Measurements from ENCODE around the gene RNU2-1.
"Not testable (repeated sequence)": the region's sequence is repeated elsewhere in the genome, so short reads cannot be mapped to it uniquely, and the experiment has no call there.

Gene RNU2-1

DNA sequence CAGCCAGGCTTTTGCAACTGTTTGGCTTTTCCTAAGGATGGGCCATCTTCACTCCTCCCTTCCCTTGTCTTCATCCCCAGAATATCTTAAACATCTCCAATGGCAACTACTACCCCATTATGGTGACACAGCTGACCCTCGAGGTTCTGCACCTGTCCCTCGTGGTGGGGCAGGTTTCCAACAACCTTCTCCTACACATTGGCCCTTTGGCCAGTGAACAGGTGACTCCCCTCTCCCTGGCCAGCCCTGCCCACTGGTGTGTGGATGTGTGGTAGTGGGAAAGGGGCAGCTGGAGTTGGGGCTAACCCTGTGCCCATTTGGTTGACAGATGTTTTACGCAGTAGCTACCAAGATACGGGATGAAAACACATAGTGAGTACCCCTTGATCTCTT, 17.4 kb downstream of the RNU2-1 start:
- no peak for DNase-seq (ENCODE audit: low read depth)

DNA sequence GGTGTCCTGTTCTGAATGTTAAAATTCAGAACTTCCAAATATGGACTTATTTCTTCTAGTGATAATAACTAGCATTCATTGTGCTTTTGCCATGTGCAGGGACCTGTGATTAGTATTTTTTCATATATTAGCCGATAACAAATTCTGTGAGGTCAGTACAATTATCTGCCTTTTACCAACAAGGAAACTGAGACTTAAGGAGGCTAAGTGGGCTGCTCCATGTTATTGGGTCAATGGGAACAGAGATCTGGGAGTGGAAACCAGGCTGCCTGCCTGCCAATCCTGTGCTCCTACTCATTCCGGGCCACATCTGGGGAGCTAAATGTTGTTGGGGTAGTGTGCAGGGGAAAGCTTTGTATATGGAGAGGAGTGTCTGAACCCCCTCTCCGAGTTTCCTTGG, 18.4 kb downstream of the RNU2-1 start:
- no peak for DNase-seq (ENCODE audit: low read depth)

DNA sequence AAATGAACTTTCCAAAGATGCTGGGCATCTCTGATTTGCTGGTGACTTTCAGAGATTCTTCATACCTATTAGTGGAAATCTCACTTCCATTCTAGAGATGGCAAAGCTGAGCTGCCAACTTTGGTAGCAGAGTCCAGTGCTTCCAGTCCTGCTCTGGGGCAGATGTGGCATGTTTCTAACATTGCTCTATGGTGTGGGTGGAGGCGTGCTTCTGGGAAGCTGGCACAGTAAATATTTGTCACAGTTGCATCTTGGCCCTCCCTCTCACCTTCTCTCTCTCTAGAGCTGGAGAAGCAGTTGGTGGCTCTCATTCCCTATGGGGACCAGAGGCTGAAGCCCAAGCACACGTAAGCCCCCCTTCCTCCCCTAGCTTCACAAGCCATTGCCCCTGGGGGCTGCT, 20.2 kb downstream of the RNU2-1 start:
- DNase-seq (ENCODE audit: low read depth), result no peak

DNA sequence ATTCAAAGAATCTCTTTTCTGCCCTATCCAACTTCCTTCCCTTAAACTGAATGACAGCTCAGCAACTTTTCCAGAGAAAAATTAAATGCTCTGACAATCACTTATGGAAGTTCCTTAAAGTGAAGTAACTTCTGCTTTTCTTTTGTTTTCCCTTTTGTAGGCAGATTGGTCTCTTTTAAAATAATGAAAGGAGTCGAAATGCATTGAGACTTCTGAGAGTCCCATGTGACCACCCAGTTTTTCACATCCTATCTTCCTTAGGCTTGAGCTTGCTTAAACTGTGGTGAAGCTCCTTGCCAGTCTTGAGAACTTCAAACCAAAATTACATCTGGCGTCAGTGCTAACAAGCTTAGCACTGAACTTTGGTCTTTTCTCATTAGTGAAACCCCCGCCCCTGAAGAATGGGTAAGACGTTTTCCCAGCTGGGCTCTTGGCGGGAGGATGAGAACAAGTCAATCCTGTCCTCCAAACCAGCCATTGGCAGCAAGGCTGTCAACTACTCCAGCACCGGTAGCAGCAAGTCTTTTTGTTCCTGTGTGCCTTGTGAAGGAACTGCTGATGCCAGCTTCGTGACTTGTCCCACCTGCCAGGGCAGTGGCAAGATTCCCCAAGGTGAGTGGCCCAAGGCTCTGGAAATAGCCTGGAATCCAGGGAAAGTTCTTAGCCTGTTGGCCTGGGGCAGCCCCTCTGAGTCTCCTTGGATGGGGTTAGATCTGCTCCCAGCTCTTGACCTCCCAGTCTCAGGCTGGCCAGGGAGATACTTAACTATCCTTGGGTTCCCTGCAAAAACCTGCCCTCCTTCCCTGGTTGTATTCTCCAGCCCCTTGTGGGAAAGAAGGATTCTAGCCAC, 20.9 kb downstream of the RNU2-1 start:
- DNase-seq (ENCODE audit: low read depth), result no peak

DNA sequence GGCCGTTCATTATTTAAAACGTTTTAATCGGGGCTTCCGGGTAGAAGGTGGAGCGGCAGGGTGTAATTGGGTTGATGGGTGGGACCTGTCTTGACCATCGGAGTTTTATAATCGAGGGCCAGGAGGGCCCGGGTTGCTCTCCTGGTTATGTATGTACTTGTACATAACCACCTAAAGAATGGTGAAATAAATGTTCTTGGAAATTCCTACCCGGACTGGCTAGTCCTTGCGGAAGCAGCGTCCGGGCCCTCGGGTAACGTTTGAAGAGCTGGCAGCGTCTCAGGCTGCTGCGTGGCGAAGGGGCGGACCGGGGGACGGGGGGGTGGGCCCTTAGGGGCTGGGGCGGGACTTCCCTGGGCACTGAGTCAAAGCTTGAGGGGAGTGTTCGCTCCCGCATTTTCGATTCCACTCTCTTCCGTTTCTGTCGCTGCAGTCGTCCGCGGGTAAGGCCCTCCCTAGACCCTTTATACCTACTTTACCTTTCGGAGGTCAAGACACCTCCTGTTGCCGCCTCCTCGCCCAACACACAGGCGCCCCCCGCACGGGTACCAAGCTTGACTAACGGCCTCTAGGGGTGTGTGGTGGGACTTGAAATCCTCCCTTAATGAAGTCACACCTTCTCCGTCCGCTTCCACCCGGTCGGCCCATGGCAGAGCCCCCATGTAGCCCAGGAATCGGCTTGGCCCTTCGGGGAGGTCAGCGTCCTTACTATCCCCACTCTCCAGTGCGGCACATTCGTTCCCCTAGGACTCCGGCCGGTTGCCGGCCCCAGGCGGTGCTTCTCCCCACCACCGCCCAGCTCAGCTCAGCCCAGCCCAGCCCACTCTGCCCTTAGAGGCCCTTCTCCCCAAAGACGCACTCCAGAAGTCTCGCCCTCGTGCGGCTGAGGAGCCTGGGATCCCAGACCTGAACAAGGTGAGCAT, 22.0 kb downstream of the RNU2-1 start, which contains the start of gene TMEM106A:
TSS of gene TMEM106A (plus strand) at position 396 of the 923 bp plus-strand sequence. CDS start 1,167 bp downstream, outside the sequence.
- DNase-seq (ENCODE audit: low read depth), result peak; percentile 74

DNA sequence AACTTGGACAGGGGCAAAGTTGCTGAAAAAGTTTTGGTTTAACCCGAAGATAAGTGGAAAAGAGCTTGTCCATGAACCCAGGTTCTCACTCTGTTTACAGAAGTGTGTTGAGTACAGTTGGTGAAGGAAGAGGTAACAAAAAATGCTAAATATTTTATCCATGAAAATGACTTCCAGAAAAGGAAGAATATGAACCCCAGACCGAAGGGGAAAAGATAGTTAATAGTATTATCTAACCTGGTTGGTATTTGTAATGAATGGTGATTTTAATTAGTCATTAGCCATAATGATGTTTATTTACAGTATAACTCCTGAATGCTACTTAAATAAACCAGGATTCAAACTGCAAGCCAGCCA, 22.7 kb downstream of the RNU2-1 start:
- DNase-seq (ENCODE audit: low read depth), result no peak

DNA sequence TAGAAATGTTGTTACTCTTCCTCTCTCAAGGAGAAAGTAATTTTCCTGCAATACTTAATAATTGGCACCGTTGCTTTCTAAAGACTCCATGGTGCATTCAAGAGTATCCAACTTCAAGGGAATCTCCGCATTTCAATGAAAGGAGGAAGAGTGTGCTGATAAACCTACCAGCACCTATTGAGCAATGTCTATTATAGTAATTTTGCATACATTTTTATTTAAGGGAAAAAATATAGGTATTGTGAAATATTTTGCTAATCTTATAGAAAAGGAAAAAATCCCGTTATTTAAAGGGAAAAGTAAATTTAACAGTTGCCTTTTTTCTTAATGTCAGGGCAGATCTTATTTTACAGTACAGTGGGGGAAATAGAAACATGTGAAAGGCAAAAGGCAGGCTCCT, 23.2 kb downstream of the RNU2-1 start:
- DNase-seq (ENCODE audit: low read depth), result no peak

DNA sequence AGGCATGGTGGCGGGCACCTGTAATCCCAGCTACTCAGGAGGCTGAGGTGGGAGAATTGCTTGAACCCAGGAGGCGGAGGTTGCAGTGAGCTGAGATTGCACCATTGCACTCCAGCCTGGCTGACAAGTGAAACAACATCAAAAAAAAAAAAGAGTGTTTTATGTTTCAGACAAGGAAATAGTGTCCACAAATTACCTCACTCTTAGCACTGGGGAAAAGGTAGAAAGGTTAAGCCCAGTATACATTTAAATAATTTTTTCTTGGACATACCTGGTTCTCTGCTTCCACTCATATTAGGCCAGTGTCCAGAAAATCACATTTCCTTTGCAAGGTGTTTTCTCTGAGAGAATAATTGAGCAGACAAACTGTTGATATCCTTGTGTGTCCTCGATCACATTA, 30.8 kb downstream of the RNU2-1 start:
- DNase-seq (ENCODE audit: low read depth), result not testable (repeated sequence)

DNA sequence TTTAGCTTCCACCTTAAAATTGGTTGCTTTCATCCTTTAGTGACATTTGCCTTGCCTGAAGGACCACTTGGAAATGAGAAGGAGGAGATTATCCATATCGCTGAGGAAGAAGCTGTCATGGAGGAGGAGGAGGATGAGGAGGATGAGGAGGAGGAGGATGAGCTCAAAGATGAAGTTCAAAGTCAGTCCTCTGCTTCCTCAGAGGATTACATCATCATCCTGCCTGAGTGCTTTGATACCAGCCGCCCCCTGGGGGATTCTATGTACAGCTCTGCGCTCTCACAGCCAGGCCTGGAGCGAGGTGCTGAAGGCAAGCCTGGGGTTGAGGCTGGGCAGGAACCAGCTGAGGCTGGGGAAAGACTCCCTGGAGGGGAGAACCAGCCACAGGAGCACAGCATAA, 33.6 kb downstream of the RNU2-1 start:
- no peak for DNase-seq (ENCODE audit: low read depth)

DNA sequence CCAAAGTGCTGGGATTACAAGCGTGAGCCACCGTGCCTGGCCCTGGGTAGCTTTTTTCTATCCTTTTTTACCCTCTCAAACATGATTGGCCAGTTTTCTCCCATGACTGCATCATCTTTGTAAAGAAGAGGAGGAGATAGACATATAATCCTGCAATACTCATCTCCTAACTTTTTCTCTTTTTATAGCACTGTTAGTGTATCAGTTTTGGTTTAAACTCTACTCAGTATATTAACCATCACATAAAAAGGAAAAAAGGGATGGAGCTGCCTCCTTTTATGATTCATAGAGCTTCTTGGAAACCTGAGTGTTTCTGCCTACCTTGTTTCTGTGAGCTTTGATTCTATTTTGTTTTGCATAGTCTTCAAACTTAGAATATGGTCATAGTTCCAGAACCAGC, 34.1 kb downstream of the RNU2-1 start:
- DNase-seq (ENCODE audit: low read depth), result no peak

DNA sequence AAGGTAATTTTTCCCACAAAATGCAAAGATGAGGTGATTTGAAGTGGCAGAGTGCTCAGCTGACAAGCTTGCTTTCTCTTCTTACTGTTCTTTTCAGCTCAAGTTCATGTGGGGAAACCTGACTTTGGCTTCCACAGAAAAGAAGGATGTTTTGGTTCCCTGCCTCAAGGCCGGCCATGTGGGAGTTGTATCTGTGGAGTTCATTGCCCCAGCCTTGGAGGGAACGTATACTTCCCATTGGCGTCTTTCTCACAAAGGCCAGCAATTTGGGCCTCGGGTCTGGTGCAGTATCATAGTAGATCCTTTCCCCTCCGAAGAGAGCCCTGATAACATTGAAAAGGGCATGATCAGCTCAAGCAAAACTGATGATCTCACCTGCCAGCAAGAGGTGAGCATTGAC, 40.5 kb downstream of the RNU2-1 start:
- no peak for DNase-seq (ENCODE audit: low read depth)

DNA sequence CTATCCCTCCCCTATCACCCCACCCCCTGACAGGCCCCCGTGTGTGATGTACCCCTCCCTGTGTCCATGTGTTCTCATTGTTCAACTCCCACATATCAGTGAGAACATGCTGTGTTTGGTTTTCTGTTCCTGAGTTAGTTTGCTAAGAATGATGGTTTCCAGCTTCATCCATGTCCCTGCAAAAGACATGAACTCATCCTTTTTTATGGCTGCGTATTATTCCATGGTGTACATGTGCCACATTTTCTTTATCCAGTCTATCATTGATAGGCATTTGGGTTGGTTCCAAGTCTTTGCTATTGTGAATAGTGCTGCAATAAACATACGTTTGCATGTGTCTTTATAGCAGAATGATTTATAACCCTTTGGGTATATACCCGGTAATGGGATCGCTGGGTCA, 47.1 kb downstream of the RNU2-1 start:
- DNase-seq (ENCODE audit: low read depth), result not testable (repeated sequence)

DNA sequence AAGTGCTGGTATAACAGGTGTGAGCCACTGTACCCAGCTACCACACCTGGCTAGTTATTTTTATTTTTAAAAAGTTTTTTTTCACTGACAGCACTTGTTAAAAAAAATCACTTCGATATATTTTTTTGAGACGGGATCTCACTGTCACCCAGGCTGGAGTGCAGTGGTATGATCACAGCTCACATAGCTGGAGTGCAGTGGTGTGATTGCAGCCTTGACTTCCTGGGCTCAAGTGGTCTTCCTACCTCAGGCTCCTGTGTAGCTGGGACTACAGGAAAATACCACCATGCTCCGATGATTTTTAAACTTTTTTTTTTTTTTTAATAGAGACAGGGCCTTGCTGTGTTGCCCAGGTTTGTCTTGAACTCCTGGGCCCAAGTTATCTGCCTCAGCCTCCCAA, 49.9 kb downstream of the RNU2-1 start:
- DNase-seq (ENCODE audit: low read depth), result no peak

All from CMK (cell line).